Measurements from ENCODE around the gene RTP2. TPM values are rescaled to one million over a fixed set of nuclear protein-coding genes. Genes with fewer than 3 reads are reported as not detected.

Gene RTP2
- total RNA-seq, 1 donor from 2014 or later: not detected

- intact Hi-C loops (cut with micrococcal nuclease): loop anchor here (1.0 to 5.0 kb wide), 9 partner anchors 415 to 1583 kb away; partner anchors contain the start of gene LPP
Measured at GRCh38 chr3:187739561-187740332, 37.4 kb upstream of the RTP2 start.

- intact Hi-C loops (cut with micrococcal nuclease): loop anchor here (1.0 to 2.0 kb wide), 2 partner anchors 926 to 1215 kb away; no protein-coding TSS in a partner anchor
Measured at GRCh38 chr3:187739094-187739560, 36.8 kb upstream of the RTP2 start.

GRCh38 chr3:187738331-187739093, 36.2 kb upstream of the RTP2 start:
- intact Hi-C loops (cut with micrococcal nuclease): loop anchor here (1.0 to 2.0 kb wide), 4 partner anchors 926 to 1303 kb away; no protein-coding TSS in a partner anchor

- intact Hi-C loops (cut with micrococcal nuclease): loop anchor here (1.0 to 2.0 kb wide), 3 partner anchors 927 to 1303 kb away; no protein-coding TSS in a partner anchor
Measured at GRCh38 chr3:187738071-187738330, 35.6 kb upstream of the RTP2 start.

GRCh38 chr3:187737368-187738070, 35.2 kb upstream of the RTP2 start:
- intact Hi-C loops (cut with micrococcal nuclease): loop anchor here (1.0 to 2.0 kb wide), 3 partner anchors 927 to 1304 kb away; no protein-coding TSS in a partner anchor

- intact Hi-C loops (cut with micrococcal nuclease): no loop called here
Measured at GRCh38 chr3:187737006-187737367, 34.6 kb upstream of the RTP2 start.

- intact Hi-C loops (cut with micrococcal nuclease): no loop called here
Measured at GRCh38 chr3:187736418-187736871, 34.1 kb upstream of the RTP2 start.

GRCh38 chr3:187735837-187736236, 33.5 kb upstream of the RTP2 start:
- intact Hi-C loops (cut with micrococcal nuclease): no loop called here

- intact Hi-C loops (cut with micrococcal nuclease): no loop called here
Measured at GRCh38 chr3:187735383-187735782, 33.0 kb upstream of the RTP2 start.

GRCh38 chr3:187734841-187735240, 32.5 kb upstream of the RTP2 start:
- intact Hi-C loops (cut with micrococcal nuclease): no loop called here

GRCh38 chr3:187733371-187733770, 31.0 kb upstream of the RTP2 start:
- intact Hi-C loops (cut with micrococcal nuclease): no loop called here

GRCh38 chr3:187729598-187729997, 27.2 kb upstream of the RTP2 start:
- intact Hi-C loops (cut with micrococcal nuclease): no loop called here

- intact Hi-C loops (cut with micrococcal nuclease): no loop called here
Measured at GRCh38 chr3:187728940-187729583, 26.7 kb upstream of the RTP2 start.

GRCh38 chr3:187728248-187728647, 25.9 kb upstream of the RTP2 start:
- intact Hi-C loops (cut with micrococcal nuclease): no loop called here

GRCh38 chr3:187726564-187726963, 24.2 kb upstream of the RTP2 start:
- intact Hi-C loops (cut with micrococcal nuclease): no loop called here

GRCh38 chr3:187725653-187726370, 23.5 kb upstream of the RTP2 start:
- intact Hi-C loops (cut with micrococcal nuclease): no loop called here

GRCh38 chr3:187725224-187725623, 22.9 kb upstream of the RTP2 start:
- intact Hi-C loops (cut with micrococcal nuclease): no loop called here

GRCh38 chr3:187722206-187722612, 19.9 kb upstream of the RTP2 start:
- intact Hi-C loops (cut with micrococcal nuclease): no loop called here

GRCh38 chr3:187721055-187721454, 18.7 kb upstream of the RTP2 start:
- intact Hi-C loops (cut with micrococcal nuclease): no loop called here

GRCh38 chr3:187720337-187720670, 17.9 kb upstream of the RTP2 start:
- intact Hi-C loops (cut with micrococcal nuclease): no loop called here

Measured in T-helper 2 cell treated with Interferon-gamma antibody and Interleukin-4, amounts not matched to agents 100 ng/mL and 5 ng/mL, for 36 hours (primary cell).